HG03342 (cell line): Measurements from ENCODE around the gene RAP1GDS1.
"Not testable (repeated sequence)": the region's sequence is repeated elsewhere in the genome, so short reads cannot be mapped to it uniquely, and the experiment has no call there.

ENCODE experiments used
- ATAC-seq: cut with Tn5 transposase; IDR thresholded peaks from one replicate; pipeline ENCODE4 v1.9.1; 2021; ENCODE audit warnings: mild to moderate bottlenecking, moderate library complexity; ENCODE audit not compliant: unreplicated experiment

The RAP1GDS1 gene

DNA sequence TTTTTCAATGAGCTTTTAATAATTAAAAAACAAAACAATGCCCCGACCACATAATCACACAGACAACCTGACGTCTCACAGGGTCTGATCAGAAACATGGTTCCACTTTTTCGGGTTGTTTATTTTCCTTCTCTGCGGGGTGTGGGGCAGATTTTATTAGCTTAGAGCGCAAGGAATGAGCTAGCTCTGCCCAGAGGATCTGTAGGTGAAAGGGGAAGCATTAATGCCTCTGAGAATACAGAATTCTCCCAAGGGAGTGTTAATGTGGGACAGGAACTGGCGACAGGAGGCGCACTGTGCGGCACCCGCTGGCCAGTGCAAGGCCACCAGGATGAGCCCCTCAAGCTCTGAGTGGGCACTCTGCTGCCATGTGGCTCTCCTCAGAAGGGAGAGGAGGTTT lies 215.7 kb downstream of the RAP1GDS1 start:
- no peak for ATAC-seq

- not testable (repeated sequence) for ATAC-seq
Measured at GRCh38 chr4:98479590-98479989, 218.4 kb downstream of the RAP1GDS1 start.

DNA sequence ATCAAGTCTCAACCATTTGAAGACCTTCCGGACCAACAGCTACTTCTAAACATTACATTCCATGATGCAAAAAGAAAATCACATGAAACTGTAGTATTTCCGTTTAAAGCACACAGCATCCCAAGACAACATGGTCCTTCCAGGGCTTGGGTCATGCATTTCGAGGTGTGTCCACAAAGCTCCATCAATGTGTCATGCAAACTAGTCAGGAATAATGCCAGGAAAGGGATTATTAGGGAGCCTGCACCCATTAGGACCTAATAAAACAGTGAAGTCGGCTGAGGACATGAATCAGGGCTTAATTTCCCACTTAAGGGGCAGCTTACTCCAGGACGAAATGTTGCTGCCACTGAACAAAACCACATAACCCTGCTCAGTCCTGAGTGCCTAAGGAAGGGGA lies 219.4 kb downstream of the RAP1GDS1 start:
- ATAC-seq = no peak

DNA sequence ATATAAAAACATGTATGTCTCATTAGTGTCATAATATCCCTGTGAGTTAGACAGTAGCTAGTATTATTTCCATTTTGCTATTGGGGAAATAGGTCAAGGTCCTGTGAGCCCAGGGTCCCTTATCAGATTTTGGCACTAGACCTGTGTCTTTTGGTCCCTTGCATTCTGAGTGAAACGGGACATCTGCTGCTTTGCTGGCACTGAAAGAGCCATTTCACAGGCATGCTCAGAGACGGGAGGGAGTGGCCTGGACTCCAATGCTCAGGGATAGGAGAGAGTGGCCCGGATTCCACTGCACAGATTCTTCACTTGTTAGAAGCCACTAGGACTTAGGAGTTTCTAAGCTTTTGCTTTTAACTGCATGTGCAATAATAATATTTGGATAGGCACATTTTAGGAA lies 220.0 kb downstream of the RAP1GDS1 start:
- ATAC-seq = no peak

GRCh38 chr4:98482503-98482846 lies 221.3 kb downstream of the RAP1GDS1 start:
- peak; percentile 4 for ATAC-seq

- ATAC-seq = peak; percentile 87
Measured at GRCh38 chr4:98482847-98483806, 221.9 kb downstream of the RAP1GDS1 start.

DNA sequence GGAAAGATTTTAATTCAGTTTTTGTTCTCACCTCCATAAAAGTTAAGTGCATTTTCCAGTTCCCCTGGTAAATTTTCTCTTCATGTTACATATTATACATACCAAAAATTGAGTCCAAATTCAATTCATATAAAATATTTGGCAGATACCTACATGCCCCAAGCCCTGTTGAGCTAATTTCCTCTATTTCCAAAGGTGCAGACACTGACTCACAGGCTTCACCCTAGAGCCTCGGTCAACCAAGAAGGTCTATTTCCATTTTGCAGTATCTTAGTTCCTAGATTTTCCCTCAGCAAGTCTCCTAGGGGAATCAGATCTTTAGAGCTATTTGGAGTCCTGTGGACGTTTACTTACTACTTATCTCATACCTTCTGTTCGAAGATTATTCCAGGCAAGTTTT lies 222.8 kb downstream of the RAP1GDS1 start:
- ATAC-seq = no peak

DNA sequence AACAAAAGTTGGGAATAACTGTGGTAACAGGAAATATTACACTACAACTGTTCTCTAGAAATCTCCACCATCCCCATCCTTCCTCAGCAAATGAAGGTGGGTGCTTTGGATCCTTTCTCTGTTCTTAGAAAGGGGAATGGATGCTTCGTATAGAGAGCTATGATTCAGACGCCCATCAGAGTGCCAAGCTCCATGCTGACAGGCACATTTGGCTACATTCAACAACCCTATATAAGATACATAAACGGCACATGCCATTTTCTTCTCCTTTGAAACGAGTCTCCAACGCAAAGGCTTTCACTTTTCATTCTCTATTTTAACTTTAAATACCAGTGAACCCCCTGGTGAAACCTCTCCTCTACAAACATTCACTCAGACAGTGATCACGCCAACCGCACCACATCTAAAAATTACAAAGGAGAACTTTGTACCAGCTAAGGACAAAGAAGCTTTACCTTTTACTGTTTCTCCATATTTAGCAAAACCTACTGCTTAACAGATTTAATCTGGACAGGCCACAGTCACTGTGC lies 224.7 kb downstream of the RAP1GDS1 start:
- no peak for ATAC-seq

DNA sequence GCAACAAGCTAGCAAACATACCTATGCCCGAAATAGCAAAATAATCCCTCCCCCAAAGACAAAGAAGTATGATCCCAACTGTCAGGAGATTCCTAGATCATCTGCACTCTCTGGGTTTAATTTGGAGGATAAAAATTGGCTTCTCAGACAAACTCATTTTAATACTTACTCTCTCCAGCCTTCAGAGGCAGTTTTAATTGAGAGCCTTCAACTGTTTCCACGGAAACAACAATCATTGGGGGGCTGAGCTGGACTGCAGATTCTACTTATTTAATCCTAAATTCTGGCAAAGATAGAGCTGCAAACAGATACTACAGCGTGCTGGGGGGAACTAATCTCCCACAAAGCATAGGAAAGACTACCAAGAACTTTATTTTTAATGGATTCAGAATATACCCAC lies 229.1 kb downstream of the RAP1GDS1 start:
- ATAC-seq = no peak

DNA sequence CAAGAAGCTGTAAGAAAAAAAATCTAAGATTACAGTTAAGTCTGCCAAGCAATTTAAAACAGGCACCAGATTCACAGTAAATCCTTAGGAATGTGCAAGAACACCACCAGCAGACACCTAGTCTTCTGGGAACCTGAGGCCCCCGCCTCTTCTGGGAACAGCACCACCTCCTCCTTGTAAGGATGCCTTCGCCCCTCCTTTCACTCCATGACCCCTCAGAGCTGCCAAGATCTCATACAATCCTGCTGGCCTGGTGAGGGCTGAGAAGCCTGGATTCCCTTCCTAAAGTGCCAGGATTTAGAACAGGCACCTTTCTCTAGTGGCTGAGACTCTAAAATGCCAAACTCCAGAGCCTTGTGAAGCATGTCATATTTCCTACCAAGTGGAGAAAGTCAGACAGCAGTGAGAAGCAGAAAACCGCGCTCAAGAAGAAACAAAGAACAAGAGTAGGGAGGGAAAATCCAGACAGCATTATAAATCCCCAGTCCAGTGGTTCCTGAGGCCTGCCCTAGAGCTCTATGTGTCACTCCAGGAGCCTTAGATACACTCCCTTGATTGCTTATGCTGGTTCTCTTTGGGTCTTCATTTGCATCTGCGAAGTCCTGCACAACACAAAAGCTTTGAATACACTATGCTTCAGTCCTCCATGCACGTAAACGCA lies 230.8 kb downstream of the RAP1GDS1 start:
- no peak for ATAC-seq

DNA sequence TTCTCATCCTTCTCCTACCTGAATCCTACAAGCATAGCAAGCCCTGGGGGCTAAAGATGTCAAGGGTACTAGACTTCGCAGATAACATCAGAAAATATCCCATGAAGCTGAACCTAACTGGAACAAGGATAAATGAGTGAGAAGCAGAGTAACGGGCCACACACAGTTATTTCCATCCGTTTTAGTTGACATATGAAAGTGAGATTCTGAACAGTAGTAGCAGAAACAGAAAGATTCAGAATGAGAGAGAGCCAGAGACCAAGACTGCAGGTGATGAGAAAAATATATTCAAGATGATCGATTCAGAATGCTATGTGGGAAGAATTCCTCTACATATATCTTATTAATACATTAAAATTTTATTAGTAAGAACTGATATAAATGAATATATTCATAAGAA lies 232.1 kb downstream of the RAP1GDS1 start:
- ATAC-seq = no peak
